Activated T-helper 2 cell treated with anti-CD3 and anti-CD28 coated beads, Interferon-gamma antibody, Interleukin-2, Interleukin-4, amounts not matched to agents 10 μg/mL and 5 μg/mL and 100 μg/mL, durations not matched to agents 14 hours and 24 hours and 36 hours (primary cell): ENCODE measurements around the gene ARL10. TPM values are rescaled to one million over a fixed set of nuclear protein-coding genes. Genes with fewer than 3 reads are reported as not detected.

Source experiments
- DNase-seq: peaks from one replicate; pipeline ENCODE4 v3.0.0; 2021; ENCODE audit warnings: low spot score
- H3K27ac Mint-ChIP-seq: one replicate; pipeline ENCODE4 v1.8.0; 2021; ENCODE audit warnings: mixed read lengths
- H3K27me3 Mint-ChIP-seq: one replicate; pipeline ENCODE4 v1.8.0; 2021; ENCODE audit warnings: low read depth, mixed read lengths
- H3K36me3 Mint-ChIP-seq: one replicate; pipeline ENCODE4 v1.8.0; 2021; ENCODE audit warnings: low read depth, mixed read lengths
- H3K4me1 Mint-ChIP-seq: one replicate; pipeline ENCODE4 v1.8.0; 2021; ENCODE audit warnings: low read depth, mixed read lengths
- H3K4me3 Mint-ChIP-seq: one replicate; pipeline ENCODE4 v1.8.0; 2021; ENCODE audit warnings: low read depth, mild to moderate bottlenecking, moderate library complexity, mixed read lengths
- H3K9me3 Mint-ChIP-seq: one replicate; pipeline ENCODE4 v1.8.0; 2021; ENCODE audit warnings: mixed read lengths
- intact Hi-C: fragments of 100-400 bp; cut with micrococcal nuclease; formaldehyde crosslinking; loops from one replicate; pipeline ENCODE4 v1.15.1; 2023
- total RNA-seq: library from RNA; stranded (reverse); gene quantifications from 2 replicates; pipeline ENCODE4 v1.2.3, GENCODE V29; 2022

Gene ARL10
- total RNA-seq, 1 donor from 2014 or later: 22.3 TPM

- Mint-ChIP-seq H3K36me3 (peaks cover 68% of the 10 kb centered on the region), H3K9me3 (no peaks in the 10 kb centered on the region), H3K27ac (peak overlapping the region; percentile 99), H3K27me3 (no peaks in the 10 kb centered on the region), H3K4me1 (peaks cover 21% of the 10 kb centered on the region), H3K4me3 (peak overlapping the region; percentile 97)
- intact Hi-C loops: no loop called here
- no peak for DNase-seq
These were observed 22.2 kb downstream of the ARL10 start for GRCh38 chr5:176387384-176387925.

- H3K36me3 Mint-ChIP-seq: peaks cover 63% of the 10 kb centered on the region
- H3K9me3 Mint-ChIP-seq: no peaks in the 10 kb centered on the region
- peak overlapping the region; percentile 99 for H3K27ac Mint-ChIP-seq
- intact Hi-C loops: loop anchor here (1.0 to 2.0 kb wide), 4 partner anchors 27 to 149 kb away; partner anchors contain the start of genes CLTB, FAF2, KIAA1191 and RNF44
- H3K4me3 Mint-ChIP-seq: peak overlapping the region; percentile 97
- no peak for DNase-seq
- H3K4me1 Mint-ChIP-seq: peaks cover 21% of the 10 kb centered on the region
- no peaks in the 10 kb centered on the region for H3K27me3 Mint-ChIP-seq
These were observed 22.7 kb downstream of the ARL10 start for GRCh38 chr5:176388003-176388443.

- no peaks in the 10 kb centered on the region for H3K9me3 Mint-ChIP-seq
- intact Hi-C loops: loop anchor here (1.0 to 2.0 kb wide), 4 partner anchors 27 to 148 kb away; partner anchors contain the start of genes CLTB, FAF2, KIAA1191 and RNF44
- peak; percentile 98 for DNase-seq
- no peaks in the 10 kb centered on the region for H3K27me3 Mint-ChIP-seq
- H3K36me3 Mint-ChIP-seq: peaks cover 60% of the 10 kb centered on the region
- H3K27ac Mint-ChIP-seq: peak within 1 kb of the TSS; percentile 99
- H3K4me3 Mint-ChIP-seq: peak within 1 kb of the TSS; percentile 97
- peaks cover 21% of the 10 kb centered on the region for H3K4me1 Mint-ChIP-seq
These were observed 23.3 kb downstream of the ARL10 start, which contains the start of the genes HIGD2A and NOP16 for GRCh38 chr5:176388444-176389134. Gene HIGD2A (plus strand): TSS chr5:176388751. CDS start chr5:176388820, 69 bp downstream. Gene NOP16 (minus strand): TSS chr5:176388598. CDS start chr5:176388539, 59 bp downstream.

- H3K36me3 Mint-ChIP-seq: peaks cover 52% of the 10 kb centered on the region
- intact Hi-C loops: loop anchor here (2.0 kb wide), 2 partner anchors 27 to 147 kb away; partner anchors contain the start of genes CLTB and RNF44
- peak overlapping the region; percentile 97 for H3K4me3 Mint-ChIP-seq
- H3K27me3 Mint-ChIP-seq: no peaks in the 10 kb centered on the region
- H3K4me1 Mint-ChIP-seq: peaks cover 21% of the 10 kb centered on the region
- no peaks in the 10 kb centered on the region for H3K9me3 Mint-ChIP-seq
- H3K27ac Mint-ChIP-seq: peak overlapping the region; percentile 99
- no peak for DNase-seq
These were observed 24.1 kb downstream of the ARL10 start for GRCh38 chr5:176389135-176390123.

GRCh38 chr5:176391479-176391878 is 26.2 kb downstream of the ARL10 start:
- Mint-ChIP-seq H3K4me1 (peaks cover 12% of the 10 kb centered on the region), H3K27me3 (no peaks in the 10 kb centered on the region), H3K9me3 (no peaks in the 10 kb centered on the region), H3K4me3 (no peak overlapping the region), H3K27ac (no peak overlapping the region), H3K36me3 (peaks cover 37% of the 10 kb centered on the region)
- intact Hi-C loops: no loop called here
- no peak for DNase-seq

GRCh38 chr5:176391999-176392398 is 26.7 kb downstream of the ARL10 start:
- intact Hi-C loops: no loop called here
- Mint-ChIP-seq H3K36me3 (peaks cover 36% of the 10 kb centered on the region), H3K4me1 (peaks cover 7% of the 10 kb centered on the region), H3K4me3 (no peak overlapping the region), H3K27me3 (no peaks in the 10 kb centered on the region), H3K9me3 (no peaks in the 10 kb centered on the region), H3K27ac (no peak overlapping the region)
- no peak for DNase-seq

- Mint-ChIP-seq H3K27me3 (no peaks in the 10 kb centered on the region), H3K4me1 (peaks cover 3% of the 10 kb centered on the region), H3K36me3 (peaks cover 32% of the 10 kb centered on the region), H3K9me3 (no peaks in the 10 kb centered on the region), H3K27ac (no peak overlapping the region), H3K4me3 (no peak overlapping the region)
- intact Hi-C loops: no loop called here
- DNase-seq: no peak
These were observed 27.2 kb downstream of the ARL10 start for GRCh38 chr5:176392526-176392925.

- no peak overlapping the region for H3K4me3 Mint-ChIP-seq
- peaks cover 3% of the 10 kb centered on the region for H3K4me1 Mint-ChIP-seq
- H3K9me3 Mint-ChIP-seq: no peaks in the 10 kb centered on the region
- DNase-seq: no peak
- H3K27me3 Mint-ChIP-seq: no peaks in the 10 kb centered on the region
- no peak overlapping the region for H3K27ac Mint-ChIP-seq
- intact Hi-C loops: no loop called here
- peaks cover 24% of the 10 kb centered on the region for H3K36me3 Mint-ChIP-seq
These were observed 28.8 kb downstream of the ARL10 start for GRCh38 chr5:176394096-176394495.

GRCh38 chr5:176394881-176395675 is 29.8 kb downstream of the ARL10 start:
- DNase-seq: no peak
- intact Hi-C loops: no loop called here
- Mint-ChIP-seq H3K4me3 (no peak overlapping the region), H3K36me3 (peaks cover 24% of the 10 kb centered on the region), H3K27ac (no peak overlapping the region), H3K9me3 (no peaks in the 10 kb centered on the region), H3K27me3 (no peaks in the 10 kb centered on the region), H3K4me1 (no peaks in the 10 kb centered on the region)

GRCh38 chr5:176396330-176396729 is 31.0 kb downstream of the ARL10 start:
- no peaks in the 10 kb centered on the region for H3K27me3 Mint-ChIP-seq
- no peak overlapping the region for H3K27ac Mint-ChIP-seq
- H3K36me3 Mint-ChIP-seq: peaks cover 16% of the 10 kb centered on the region
- H3K4me1 Mint-ChIP-seq: no peaks in the 10 kb centered on the region
- H3K9me3 Mint-ChIP-seq: no peaks in the 10 kb centered on the region
- intact Hi-C loops: no loop called here
- H3K4me3 Mint-ChIP-seq: no peak overlapping the region
- DNase-seq: no peak

GRCh38 chr5:176397736-176398420 is 32.6 kb downstream of the ARL10 start:
- H3K27me3 Mint-ChIP-seq: no peaks in the 10 kb centered on the region
- H3K4me1 Mint-ChIP-seq: no peaks in the 10 kb centered on the region
- no peak overlapping the region for H3K27ac Mint-ChIP-seq
- H3K4me3 Mint-ChIP-seq: no peak overlapping the region
- no peaks in the 10 kb centered on the region for H3K9me3 Mint-ChIP-seq
- peaks cover 11% of the 10 kb centered on the region for H3K36me3 Mint-ChIP-seq
- intact Hi-C loops: no loop called here
- DNase-seq: no peak
